Activated T-helper 2 cell treated with anti-CD3 and anti-CD28 coated beads, Interferon-gamma antibody, Interleukin-2, Interleukin-4, amounts not matched to agents 10 μg/mL and 5 μg/mL and 100 μg/mL, durations not matched to agents 14 hours and 24 hours and 36 hours (primary cell): ENCODE results near the gene NUDT22. TPM values are rescaled to one million over a fixed set of nuclear protein-coding genes. Genes with fewer than 3 reads are reported as not detected.

Experiments used
- DNase-seq: peaks from one replicate; pipeline ENCODE4 v3.0.0; 2021; ENCODE audit warnings: low spot score
- H3K27ac Mint-ChIP-seq: one replicate; pipeline ENCODE4 v1.8.0; 2021; ENCODE audit warnings: mixed read lengths
- H3K27me3 Mint-ChIP-seq: one replicate; pipeline ENCODE4 v1.8.0; 2021; ENCODE audit warnings: low read depth, mixed read lengths
- H3K36me3 Mint-ChIP-seq: one replicate; pipeline ENCODE4 v1.8.0; 2021; ENCODE audit warnings: low read depth, mixed read lengths
- H3K4me1 Mint-ChIP-seq: one replicate; pipeline ENCODE4 v1.8.0; 2021; ENCODE audit warnings: low read depth, mixed read lengths
- H3K4me3 Mint-ChIP-seq: one replicate; pipeline ENCODE4 v1.8.0; 2021; ENCODE audit warnings: low read depth, mild to moderate bottlenecking, moderate library complexity, mixed read lengths
- H3K9me3 Mint-ChIP-seq: one replicate; pipeline ENCODE4 v1.8.0; 2021; ENCODE audit warnings: mixed read lengths
- intact Hi-C: fragments of 100-400 bp; cut with micrococcal nuclease; formaldehyde crosslinking; loops from one replicate; pipeline ENCODE4 v1.15.1; 2023
- total RNA-seq: library from RNA; stranded (reverse); gene quantifications from 2 replicates; pipeline ENCODE4 v1.2.3, GENCODE V29; 2022

Gene NUDT22
- total RNA-seq, 1 donor from 2014 or later = 77.0 TPM

DNA sequence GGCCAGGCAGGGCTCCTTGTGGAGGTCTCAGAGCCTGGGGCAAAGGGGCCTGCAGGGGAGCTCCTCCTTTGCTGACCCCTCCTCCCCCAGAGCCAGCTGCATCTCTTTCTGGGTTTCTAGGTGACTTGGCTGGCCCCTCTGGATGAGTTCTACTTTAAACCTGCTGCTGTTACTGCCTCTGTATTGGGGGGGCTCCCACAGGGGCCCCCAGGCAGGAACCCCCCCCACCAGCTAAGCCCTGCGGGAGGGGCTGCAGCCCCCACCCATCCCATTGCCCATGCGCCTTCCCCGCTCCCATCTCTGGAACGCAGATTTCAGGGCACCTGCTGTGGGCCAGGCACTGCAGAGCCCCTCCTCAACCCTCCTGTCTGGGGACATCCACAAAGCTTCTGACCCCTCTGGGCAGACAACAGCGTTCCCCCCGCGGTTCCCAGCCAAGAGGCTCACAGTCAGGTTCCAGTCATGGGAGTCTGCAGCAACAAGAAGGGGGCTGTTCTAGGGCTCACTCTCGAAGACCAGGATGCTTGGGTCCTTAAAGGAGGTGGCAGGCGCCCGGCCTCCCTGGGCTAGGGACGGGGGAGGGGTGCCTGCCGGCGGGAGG, 24.4 kb downstream of the NUDT22 start:
- intact Hi-C loops = loop anchor here (1.0 to 2.0 kb wide), 2 partner anchors 19 to 54 kb away; partner anchors contain the start of gene ESRRA
- H3K9me3 Mint-ChIP-seq = no peaks in the 10 kb centered on the region
- H3K4me1 Mint-ChIP-seq = peaks cover 21% of the 10 kb centered on the region
- H3K27me3 Mint-ChIP-seq = no peaks in the 10 kb centered on the region
- no peak for DNase-seq
- peak overlapping the region; percentile 81 for H3K4me3 Mint-ChIP-seq
- H3K36me3 Mint-ChIP-seq = peaks cover 4% of the 10 kb centered on the region
- H3K27ac Mint-ChIP-seq = no peak overlapping the region

GRCh38 chr11:64251016-64251752, 25.1 kb downstream of the NUDT22 start, which contains the start of gene PLCB3:
Gene PLCB3 (plus strand): TSS chr11:64251530. CDS start chr11:64251650, 120 bp downstream.
- peak within 1 kb of the TSS; percentile 63 for H3K27ac Mint-ChIP-seq
- peak; percentile 49 for DNase-seq
- no peaks in the 10 kb centered on the region for H3K9me3 Mint-ChIP-seq
- H3K4me1 Mint-ChIP-seq = peaks cover 21% of the 10 kb centered on the region
- intact Hi-C loops = loop anchor here (1.0 to 2.0 kb wide), 2 partner anchors 18 to 54 kb away; partner anchors contain the start of gene ESRRA
- no peaks in the 10 kb centered on the region for H3K36me3 Mint-ChIP-seq
- H3K4me3 Mint-ChIP-seq = peak within 1 kb of the TSS; percentile 93
- no peaks in the 10 kb centered on the region for H3K27me3 Mint-ChIP-seq

DNA sequence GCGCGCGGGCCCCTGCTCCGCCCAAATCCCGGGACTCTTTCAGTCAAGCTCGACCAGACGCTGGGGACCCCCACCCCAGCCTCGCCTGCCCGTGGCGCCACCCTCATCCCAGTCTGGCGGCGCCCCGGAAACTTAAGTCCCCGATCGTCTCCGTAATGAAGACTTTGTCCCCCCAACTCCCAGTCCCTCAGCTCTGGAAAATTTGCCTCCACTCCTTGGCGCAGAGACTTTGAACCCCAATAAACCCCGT, 25.6 kb downstream of the NUDT22 start:
- no peaks in the 10 kb centered on the region for H3K36me3 Mint-ChIP-seq
- peak overlapping the region; percentile 93 for H3K4me3 Mint-ChIP-seq
- H3K27ac Mint-ChIP-seq = peak overlapping the region; percentile 63
- H3K4me1 Mint-ChIP-seq = peaks cover 21% of the 10 kb centered on the region
- H3K9me3 Mint-ChIP-seq = no peaks in the 10 kb centered on the region
- H3K27me3 Mint-ChIP-seq = no peaks in the 10 kb centered on the region
- intact Hi-C loops = loop anchor here (1.0 to 2.0 kb wide), 2 partner anchors 18 to 53 kb away; partner anchors contain the start of gene ESRRA
- no peak for DNase-seq

- no peak for DNase-seq
- intact Hi-C loops = no loop called here
These were observed 26.2 kb downstream of the NUDT22 start for GRCh38 chr11:64252003-64252872.

DNA sequence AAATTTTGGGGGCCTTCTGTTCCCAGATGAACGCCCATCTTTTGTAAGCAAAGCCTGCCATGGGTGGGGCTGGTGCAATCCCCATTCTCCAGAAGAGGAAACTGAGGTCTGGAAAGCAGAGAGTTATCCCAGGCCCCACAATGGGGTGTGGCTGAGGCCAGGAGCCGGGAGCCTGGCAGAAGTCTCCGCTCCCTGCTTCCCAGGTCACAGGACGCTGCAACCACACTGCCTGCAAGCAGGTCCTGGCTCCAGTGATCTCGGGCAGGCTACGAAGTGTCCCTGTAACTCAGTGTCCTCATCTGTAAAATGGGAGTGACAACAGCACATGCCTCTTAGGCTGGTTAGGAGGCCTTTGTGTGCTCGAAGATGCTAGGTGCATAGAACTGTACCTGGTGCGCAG, 27.0 kb downstream of the NUDT22 start:
- Mint-ChIP-seq H3K27ac (no peak overlapping the region), H3K9me3 (no peaks in the 10 kb centered on the region), H3K4me1 (peaks cover 14% of the 10 kb centered on the region), H3K36me3 (peaks cover 6% of the 10 kb centered on the region), H3K27me3 (no peaks in the 10 kb centered on the region), H3K4me3 (peak overlapping the region; percentile 39)
- intact Hi-C loops = no loop called here
- no peak for DNase-seq

More at GRCh38 chr11:64252003-64252872, 26.2 kb downstream of the NUDT22 start:
- no peaks in the 10 kb centered on the region for H3K27me3 Mint-ChIP-seq
- no peaks in the 10 kb centered on the region for H3K9me3 Mint-ChIP-seq
- H3K4me1 Mint-ChIP-seq = peaks cover 18% of the 10 kb centered on the region
- H3K36me3 Mint-ChIP-seq = no peaks in the 10 kb centered on the region
- peak overlapping the region; percentile 93 for H3K4me3 Mint-ChIP-seq
- peak overlapping the region; percentile 63 for H3K27ac Mint-ChIP-seq

DNA sequence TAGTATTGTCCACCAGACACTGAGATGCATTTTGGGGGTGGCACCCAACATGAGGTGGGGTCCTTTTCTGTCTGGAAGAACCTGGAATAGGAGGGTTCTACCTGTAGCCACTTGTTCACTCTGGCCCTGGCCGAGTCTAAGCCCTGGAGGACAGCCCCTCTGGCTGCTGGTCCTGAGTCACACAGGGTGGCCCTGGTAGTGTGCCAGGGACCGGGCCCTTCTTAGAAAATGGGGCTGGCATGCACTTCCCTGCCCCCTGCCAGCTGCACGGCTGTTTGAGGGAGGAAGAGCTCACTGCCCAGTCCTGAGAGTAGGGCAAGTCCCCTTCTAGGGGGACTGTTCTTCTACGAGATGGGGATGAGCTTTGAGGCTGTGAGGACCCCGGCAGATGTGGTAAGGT, 27.4 kb downstream of the NUDT22 start:
- Mint-ChIP-seq H3K4me1 (peaks cover 14% of the 10 kb centered on the region), H3K4me3 (peak overlapping the region; percentile 39)

GRCh38 chr11:64254326-64254725, 28.3 kb downstream of the NUDT22 start:
- Mint-ChIP-seq H3K27me3 (no peaks in the 10 kb centered on the region), H3K27ac (no peak overlapping the region), H3K4me1 (peaks cover 15% of the 10 kb centered on the region), H3K9me3 (no peaks in the 10 kb centered on the region), H3K4me3 (no peak overlapping the region), H3K36me3 (peaks cover 8% of the 10 kb centered on the region)
- intact Hi-C loops = no loop called here
- DNase-seq = no peak

More for the DNA sequence above, 27.4 kb downstream of the NUDT22 start:
- no peak for DNase-seq
- H3K27ac Mint-ChIP-seq = no peak overlapping the region
- peaks cover 6% of the 10 kb centered on the region for H3K36me3 Mint-ChIP-seq
- no peaks in the 10 kb centered on the region for H3K27me3 Mint-ChIP-seq
- H3K9me3 Mint-ChIP-seq = no peaks in the 10 kb centered on the region
- intact Hi-C loops = no loop called here

DNA sequence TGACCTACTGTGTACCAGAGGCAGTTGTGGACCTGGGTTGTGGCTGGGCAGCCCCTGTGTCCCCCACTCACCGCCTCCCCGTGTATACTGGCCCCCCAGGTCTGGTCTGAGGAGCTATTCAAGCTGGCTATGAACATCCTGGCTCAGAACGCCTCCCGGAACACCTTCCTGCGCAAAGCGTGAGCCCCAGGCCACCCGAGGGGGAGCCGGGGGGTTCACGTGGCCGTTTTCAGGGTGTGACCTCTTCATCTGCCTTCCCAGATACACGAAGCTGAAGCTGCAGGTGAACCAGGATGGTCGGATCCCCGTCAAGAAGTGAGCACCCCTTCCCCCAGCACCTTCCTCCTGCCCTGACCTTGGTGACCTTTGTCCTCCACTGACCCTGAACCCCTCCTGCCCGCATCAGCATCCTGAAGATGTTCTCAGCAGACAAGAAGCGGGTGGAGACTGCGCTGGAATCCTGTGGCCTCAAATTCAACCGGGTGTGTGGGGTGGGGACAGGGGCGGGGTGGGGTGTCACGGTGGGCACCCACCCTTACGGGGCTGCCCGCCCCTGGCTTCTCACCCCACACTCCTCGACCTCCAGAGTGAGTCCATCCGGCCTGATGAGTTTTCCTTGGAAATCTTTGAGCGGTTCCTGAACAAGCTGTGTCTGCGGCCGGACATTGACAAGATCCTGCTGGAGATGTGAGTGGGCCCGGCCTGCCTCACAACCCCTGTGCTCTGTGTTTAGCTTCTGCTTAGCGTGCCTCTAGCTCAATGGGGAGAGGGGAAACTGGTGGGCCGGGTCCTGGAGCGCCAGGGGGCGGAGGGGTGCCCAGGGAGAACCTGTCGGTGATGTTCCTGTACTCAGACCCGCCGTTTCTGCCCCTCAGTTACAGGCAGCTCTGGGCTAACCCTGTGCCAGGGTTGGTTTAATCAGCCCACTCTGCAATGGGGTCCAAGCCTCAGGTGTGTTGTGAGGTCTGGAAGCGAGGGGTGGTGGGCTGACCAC, 29.4 kb downstream of the NUDT22 start:
- intact Hi-C loops = no loop called here
- no peak overlapping the region for H3K27ac Mint-ChIP-seq
- H3K36me3 Mint-ChIP-seq = peaks cover 14% of the 10 kb centered on the region
- H3K4me1 Mint-ChIP-seq = peaks cover 17% of the 10 kb centered on the region
- DNase-seq = no peak
- H3K4me3 Mint-ChIP-seq = no peak overlapping the region
- no peaks in the 10 kb centered on the region for H3K9me3 Mint-ChIP-seq
- H3K27me3 Mint-ChIP-seq = no peaks in the 10 kb centered on the region

DNA sequence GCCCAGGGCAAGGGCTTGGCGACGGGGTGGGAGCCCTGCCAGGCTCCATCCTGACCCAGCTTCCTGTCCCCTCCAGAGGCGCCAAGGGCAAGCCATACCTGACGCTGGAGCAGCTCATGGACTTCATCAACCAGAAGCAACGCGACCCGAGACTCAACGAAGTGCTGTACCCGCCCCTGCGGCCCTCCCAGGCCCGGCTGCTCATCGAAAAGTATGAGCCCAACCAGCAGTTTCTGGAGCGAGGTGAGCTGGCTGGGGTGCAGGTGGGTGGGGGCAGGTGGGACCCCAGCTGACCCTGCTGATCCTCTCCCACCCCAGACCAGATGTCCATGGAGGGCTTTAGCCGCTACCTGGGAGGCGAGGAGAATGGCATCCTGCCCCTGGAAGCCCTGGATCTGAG, 30.2 kb downstream of the NUDT22 start:
- intact Hi-C loops = no loop called here
- no peak overlapping the region for H3K27ac Mint-ChIP-seq
- H3K9me3 Mint-ChIP-seq = no peaks in the 10 kb centered on the region
- H3K36me3 Mint-ChIP-seq = peaks cover 14% of the 10 kb centered on the region
- DNase-seq = no peak
- no peaks in the 10 kb centered on the region for H3K27me3 Mint-ChIP-seq
- no peak overlapping the region for H3K4me3 Mint-ChIP-seq
- H3K4me1 Mint-ChIP-seq = peaks cover 14% of the 10 kb centered on the region

GRCh38 chr11:64258356-64258755, 32.3 kb downstream of the NUDT22 start:
- Mint-ChIP-seq H3K36me3 (peaks cover 22% of the 10 kb centered on the region), H3K4me3 (no peak overlapping the region), H3K27ac (no peak overlapping the region), H3K4me1 (peaks cover 10% of the 10 kb centered on the region), H3K9me3 (no peaks in the 10 kb centered on the region), H3K27me3 (no peaks in the 10 kb centered on the region)
- DNase-seq = no peak
- intact Hi-C loops = no loop called here

DNA sequence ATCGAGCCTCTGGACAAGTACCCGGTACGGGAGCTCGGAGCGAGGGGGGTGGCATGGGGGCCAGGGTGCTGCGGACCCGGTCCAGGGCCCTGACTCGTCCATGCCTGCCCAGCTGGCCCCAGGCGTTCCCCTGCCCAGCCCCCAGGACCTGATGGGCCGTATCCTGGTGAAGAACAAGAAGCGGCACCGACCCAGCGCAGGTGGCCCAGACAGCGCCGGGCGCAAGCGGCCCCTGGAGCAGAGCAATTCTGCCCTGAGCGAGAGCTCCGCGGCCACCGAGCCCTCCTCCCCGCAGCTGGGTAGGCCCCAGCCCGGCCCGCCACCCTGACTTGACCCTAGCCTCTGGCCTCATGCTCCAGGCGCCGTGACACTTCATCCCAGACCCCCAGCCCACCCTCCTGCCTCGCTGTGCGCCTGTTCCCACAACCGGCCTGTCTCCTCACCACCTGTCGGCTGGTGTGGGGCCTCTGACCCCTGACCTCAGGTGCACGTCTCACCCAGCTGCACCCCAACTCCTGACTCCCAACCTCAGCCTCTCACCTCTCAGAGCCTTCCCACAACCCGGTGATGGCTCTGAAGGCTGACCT, 33.0 kb downstream of the NUDT22 start:
- intact Hi-C loops = no loop called here
- no peaks in the 10 kb centered on the region for H3K27me3 Mint-ChIP-seq

More for the DNA sequence above, 33.0 kb downstream of the NUDT22 start:
- no peak overlapping the region for H3K27ac Mint-ChIP-seq
- H3K9me3 Mint-ChIP-seq = no peaks in the 10 kb centered on the region
- H3K36me3 Mint-ChIP-seq = peaks cover 22% of the 10 kb centered on the region
- H3K4me3 Mint-ChIP-seq = no peak overlapping the region
- DNase-seq = no peak
- peaks cover 7% of the 10 kb centered on the region for H3K4me1 Mint-ChIP-seq
